GM20000 (cell line): Measurements from ENCODE around the gene CCDC85C.

Source experiments
- DNase-seq: peaks from one replicate; pipeline ENCODE4 v3.0.0; 2012; ENCODE audit warnings: low spot score
- CTCF ChIP-seq: IDR thresholded peaks from 2 replicates; pipeline ENCODE4 v1.5.1; 2012; ENCODE audit warnings: mild to moderate bottlenecking, control low read depth; ENCODE audit errors: extremely low read depth, missing control alignments

CCDC85C gene

GRCh38 chr14:99476864-99477263, 127.1 kb downstream of the CCDC85C start:
- DNase-seq, result no peak
- no peak for TF ChIP-seq CTCF

GRCh38 chr14:99475660-99476059, 128.3 kb downstream of the CCDC85C start:
- no peak for DNase-seq
- TF ChIP-seq CTCF, result no peak

DNA sequence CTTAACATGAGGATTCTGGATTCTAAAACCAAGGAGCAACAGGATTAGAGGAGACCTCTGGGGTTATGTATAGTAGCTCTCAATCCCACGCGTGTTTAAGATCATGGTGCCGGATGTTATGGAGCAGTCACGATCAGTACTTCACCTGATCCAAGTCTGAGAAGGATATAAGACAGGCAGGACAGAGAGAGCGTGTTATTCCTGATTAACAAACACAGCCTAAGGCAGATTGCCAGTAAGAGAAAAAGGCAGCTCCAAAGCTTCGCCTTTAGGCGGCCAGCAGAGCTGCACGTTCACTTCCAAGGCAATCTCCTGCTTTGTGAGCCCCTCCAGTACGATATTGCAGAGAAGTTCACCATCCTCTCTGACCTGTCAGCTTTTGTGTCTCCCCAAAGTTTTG, 128.8 kb downstream of the CCDC85C start:
- TF ChIP-seq CTCF, result no peak
- no peak for DNase-seq

DNA sequence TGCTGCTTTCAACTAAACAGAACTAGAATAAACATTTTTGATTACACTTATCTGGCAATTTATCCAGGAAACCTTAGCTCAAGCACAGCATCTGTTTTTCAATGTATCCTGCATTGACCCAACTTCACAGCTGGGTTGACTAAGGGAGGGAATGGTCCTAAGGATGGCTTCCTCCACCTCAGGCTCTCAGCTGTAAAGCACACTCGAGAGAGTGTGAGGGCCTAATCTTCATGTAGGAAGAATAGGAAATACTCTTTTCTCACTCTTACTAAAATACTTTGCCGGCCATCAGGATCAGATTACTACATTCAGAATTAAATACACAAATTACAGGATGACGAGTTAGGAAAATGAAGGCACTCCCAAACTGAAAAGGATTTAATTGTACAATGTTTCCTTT, 130.5 kb downstream of the CCDC85C start:
- TF ChIP-seq CTCF, result no peak
- no peak for DNase-seq

DNA sequence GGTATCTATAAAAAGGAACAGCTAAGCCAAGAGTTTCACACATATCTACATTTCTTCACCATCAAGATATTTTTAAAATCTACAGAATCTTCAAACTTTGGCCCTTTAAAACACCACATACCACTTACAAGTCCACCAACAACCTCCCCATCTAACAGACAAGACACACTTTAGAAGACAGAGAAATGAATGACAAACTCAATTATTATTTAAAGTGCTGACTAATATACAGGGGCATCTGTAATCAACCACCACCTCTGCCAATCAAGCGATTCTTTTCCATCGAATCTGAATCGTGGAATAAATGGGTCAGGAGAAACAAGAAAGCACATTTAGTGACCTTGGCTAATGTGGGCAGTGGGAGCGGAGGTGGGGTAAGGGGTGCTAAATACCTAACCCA, 131.1 kb downstream of the CCDC85C start:
- no peak for TF ChIP-seq CTCF
- DNase-seq, result no peak

DNA sequence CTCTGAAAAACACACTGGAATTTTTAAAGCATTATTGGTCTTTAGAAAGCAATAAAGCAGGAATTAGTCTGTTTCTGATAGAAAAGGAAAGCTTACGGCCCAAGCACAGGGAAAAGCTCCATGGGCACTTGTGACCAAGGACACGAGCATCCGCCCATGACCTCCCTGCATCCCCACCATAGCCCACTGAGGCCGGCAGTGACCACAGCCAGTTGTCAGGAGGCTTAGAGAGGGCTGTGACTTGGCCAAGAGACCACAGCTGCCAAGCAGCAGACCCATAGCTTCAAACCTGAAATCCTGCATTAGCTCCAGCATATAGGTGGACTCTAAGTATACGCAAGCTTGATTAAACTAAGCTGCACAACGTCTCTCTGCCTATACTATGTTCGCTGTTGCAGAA, 132.3 kb downstream of the CCDC85C start:
- TF ChIP-seq CTCF, result no peak
- no peak for DNase-seq

GRCh38 chr14:99468836-99469592, 135.0 kb downstream of the CCDC85C start:
- no peak for DNase-seq

More at GRCh38 chr14:99468836-99469592, 135.0 kb downstream of the CCDC85C start:
- no peak for TF ChIP-seq CTCF
